Measurements from ENCODE around the gene RNF138.

DNA sequence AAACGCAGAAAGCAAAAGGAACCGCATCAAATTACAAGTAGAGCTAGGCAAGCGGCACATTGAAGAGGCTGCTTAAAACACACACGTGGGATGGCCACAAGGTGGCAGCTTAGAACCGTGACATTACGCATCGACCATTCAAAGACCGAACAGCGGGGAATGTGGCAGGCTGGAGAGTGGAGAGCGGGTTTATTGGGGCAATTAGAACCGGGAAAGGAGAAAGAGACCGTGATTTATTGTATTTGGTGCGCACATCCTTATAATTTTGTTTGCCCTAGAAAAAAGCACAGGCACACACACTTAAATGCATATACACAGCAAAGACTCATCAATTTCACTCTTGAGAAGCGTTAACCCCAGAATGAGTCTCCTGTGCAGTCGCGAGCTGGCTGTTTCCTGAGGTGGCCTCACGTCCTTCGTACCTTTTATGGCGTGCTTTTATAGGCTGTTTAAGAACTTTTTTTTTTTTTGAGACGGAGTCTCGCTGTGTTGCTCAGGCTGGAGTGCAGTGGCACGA is 66.5 kb downstream of the RNF138 start:
- TF ChIP-seq, protein P1, sequence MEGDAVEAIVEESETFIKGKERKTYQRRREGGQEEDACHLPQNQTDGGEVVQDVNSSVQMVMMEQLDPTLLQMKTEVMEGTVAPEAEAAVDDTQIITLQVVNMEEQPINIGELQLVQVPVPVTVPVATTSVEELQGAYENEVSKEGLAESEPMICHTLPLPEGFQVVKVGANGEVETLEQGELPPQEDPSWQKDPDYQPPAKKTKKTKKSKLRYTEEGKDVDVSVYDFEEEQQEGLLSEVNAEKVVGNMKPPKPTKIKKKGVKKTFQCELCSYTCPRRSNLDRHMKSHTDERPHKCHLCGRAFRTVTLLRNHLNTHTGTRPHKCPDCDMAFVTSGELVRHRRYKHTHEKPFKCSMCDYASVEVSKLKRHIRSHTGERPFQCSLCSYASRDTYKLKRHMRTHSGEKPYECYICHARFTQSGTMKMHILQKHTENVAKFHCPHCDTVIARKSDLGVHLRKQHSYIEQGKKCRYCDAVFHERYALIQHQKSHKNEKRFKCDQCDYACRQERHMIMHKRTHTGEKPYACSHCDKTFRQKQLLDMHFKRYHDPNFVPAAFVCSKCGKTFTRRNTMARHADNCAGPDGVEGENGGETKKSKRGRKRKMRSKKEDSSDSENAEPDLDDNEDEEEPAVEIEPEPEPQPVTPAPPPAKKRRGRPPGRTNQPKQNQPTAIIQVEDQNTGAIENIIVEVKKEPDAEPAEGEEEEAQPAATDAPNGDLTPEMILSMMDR (conservative IDR thresholded peaks at IDR 0.05): peak; percentile 74
- TF ChIP-seq EZH2 (IDR thresholded peaks at IDR 0.05; ENCODE audit: low read depth): no peak

Measured in PC-9 (cell line).